Neural cell (in vitro differentiated cells): Measurements from ENCODE around the gene CEP162. TPM values are rescaled to one million over a fixed set of nuclear protein-coding genes. Genes with fewer than 3 reads are reported as not detected.
"Not testable (repeated sequence)": the region's sequence is repeated elsewhere in the genome, so short reads cannot be mapped to it uniquely, and the experiment has no call there.

ENCODE experiments used
- H2AFZ ChIP-seq: fragments of 200-600, 300-800 bp; sonication (generic), shearing (Covaris generic); 2 replicates; pipeline ENCODE4 v1.6.0; 2014; ENCODE audit warnings: low read depth, mild to moderate bottlenecking, antibody characterized with exemption, low read length, moderate library complexity
- H3F3A ChIP-seq: fragments of 200-600 bp; shearing (Covaris generic); 2 replicates; pipeline ENCODE4 v1.6.1; 2016; ENCODE audit warnings: mild to moderate bottlenecking, moderate library complexity, mixed read lengths, antibody characterized with exemption, low read length; ENCODE audit not compliant: insufficient read depth, poor library complexity, severe bottlenecking
- H3K27ac ChIP-seq: fragments of 200-600, 300-800 bp; sonication (generic), shearing (Covaris generic); 2 replicates; pipeline ENCODE4 v1.5.1; 2014; ENCODE audit warnings: mild to moderate bottlenecking, low read length, moderate library complexity
- H3K27me3 ChIP-seq: fragments of 300-800, 200-600 bp; sonication (generic), shearing (Covaris generic); 2 replicates; pipeline ENCODE4 v1.6.0; 2014; ENCODE audit warnings: mild to moderate bottlenecking, low read depth, low read length, moderate library complexity; ENCODE audit not compliant: insufficient read depth
- H3K36me3 ChIP-seq: fragments of 300-800, 200-600 bp; sonication (generic), shearing (Covaris generic); 2 replicates; pipeline ENCODE4 v1.5.1; 2014; ENCODE audit warnings: mild to moderate bottlenecking, antibody characterized with exemption, low read length, moderate library complexity; ENCODE audit not compliant: insufficient read depth
- H3K4me2 ChIP-seq: fragments of 300-800, 200-600 bp; sonication (generic), shearing (Covaris generic); 2 replicates; pipeline ENCODE4 v1.6.0; 2014; ENCODE audit warnings: mild to moderate bottlenecking, low read length
- H3K4me3 ChIP-seq: fragments of 300-800, 200-600 bp; sonication (generic), shearing (Covaris generic); 2 replicates; pipeline ENCODE4 v1.5.1; 2014; ENCODE audit warnings: mild to moderate bottlenecking, low read length, moderate library complexity
- H3K79me2 ChIP-seq: fragments of 200-600 bp; shearing (Covaris generic); replicated peaks from 2 replicates; pipeline ENCODE4 v1.6.0; 2014; ENCODE audit warnings: mild to moderate bottlenecking, low read length, moderate library complexity; ENCODE audit not compliant: insufficient read depth
- H3K9ac ChIP-seq: fragments of 300-800, 200-600 bp; sonication (generic), shearing (Covaris generic); 2 replicates; pipeline ENCODE4 v1.6.1; 2016; ENCODE audit warnings: mild to moderate bottlenecking, low read length, mixed read lengths
- H3K9me2 ChIP-seq: fragments of 200-600 bp; shearing (Covaris generic); 2 replicates; pipeline ENCODE4 v1.6.1; 2016; ENCODE audit warnings: mild to moderate bottlenecking, low read length, mixed read lengths; ENCODE audit not compliant: insufficient read depth
- H3K9me3 ChIP-seq: fragments of 200-600, 300-800 bp; sonication (generic), shearing (Covaris generic); 2 replicates; pipeline ENCODE4 v1.6.1; 2016; ENCODE audit warnings: mild to moderate bottlenecking, mixed run types, low read length, moderate library complexity, mixed read lengths
- H4K20me1 ChIP-seq: fragments of 200-600 bp; shearing (Covaris generic); 2 replicates; pipeline ENCODE4 v1.6.1; 2016; ENCODE audit warnings: mild to moderate bottlenecking, mixed run types; ENCODE audit not compliant: insufficient read depth
- EP300 ChIP-seq: fragments of 450-650 bp; conservative IDR thresholded peaks from 2 replicates; pipeline ENCODE4 v1.6.1; 2014; ENCODE audit warnings: antibody characterized with exemption, mild to moderate bottlenecking, moderate library complexity; ENCODE audit not compliant: poor library complexity, severe bottlenecking
- EZH2 ChIP-seq: fragments of 200-600, 300-800 bp; shearing (Covaris generic), sonication (generic); IDR thresholded peaks from 2 replicates; pipeline ENCODE4 v1.6.1; 2014; ENCODE audit warnings: antibody characterized with exemption, low read length, borderline replicate concordance, mild to moderate bottlenecking; ENCODE audit not compliant: insufficient read depth, poor library complexity, severe bottlenecking
- MXI1 ChIP-seq: fragments of 450-650 bp; conservative IDR thresholded peaks from 2 replicates; pipeline ENCODE4 v1.6.1; 2014; ENCODE audit warnings: antibody characterized with exemption, mild to moderate bottlenecking; ENCODE audit not compliant: poor library complexity, severe bottlenecking
- POLR2AphosphoS5 ChIP-seq: IDR thresholded peaks from 2 replicates; pipeline ENCODE4 v1.6.1; 2012
- RAD21 ChIP-seq: fragments of 450-650 bp; conservative IDR thresholded peaks from 2 replicates; pipeline ENCODE4 v1.6.1; 2014; ENCODE audit warnings: antibody characterized with exemption, mild to moderate bottlenecking, moderate library complexity
- SMC3 ChIP-seq: fragments of 450-650 bp; conservative IDR thresholded peaks from 2 replicates; pipeline ENCODE4 v1.6.1; 2014; ENCODE audit warnings: antibody characterized with exemption, mild to moderate bottlenecking, moderate library complexity; ENCODE audit not compliant: poor library complexity
- TAF1 ChIP-seq: IDR thresholded peaks from 2 replicates; pipeline ENCODE4 v1.6.1; 2012; ENCODE audit warnings: low read depth
- polyA plus RNA-seq: library from polyadenylated mRNA; depleted of rRNA; stranded (reverse); fragments of >200 nt; gene quantifications from 2 replicates; pipeline ENCODE4 v1.2.3, GENCODE V29; 2014
- TF ChIP-seq, protein P1 (sequence below): IDR thresholded peaks from 2 replicates; pipeline ENCODE4 v1.6.1; 2012; ENCODE audit warnings: borderline replicate concordance
- TF ChIP-seq, protein P2 (sequence below): fragments of 450-650 bp; IDR thresholded peaks from 2 replicates; pipeline ENCODE4 v1.5.1; 2014; ENCODE audit warnings: antibody characterized with exemption, mild to moderate bottlenecking, moderate library complexity; ENCODE audit not compliant: poor library complexity, severe bottlenecking

Gene CEP162
- polyA plus RNA-seq, 1 donor from 2014 or later, result 19.3 TPM

DNA sequence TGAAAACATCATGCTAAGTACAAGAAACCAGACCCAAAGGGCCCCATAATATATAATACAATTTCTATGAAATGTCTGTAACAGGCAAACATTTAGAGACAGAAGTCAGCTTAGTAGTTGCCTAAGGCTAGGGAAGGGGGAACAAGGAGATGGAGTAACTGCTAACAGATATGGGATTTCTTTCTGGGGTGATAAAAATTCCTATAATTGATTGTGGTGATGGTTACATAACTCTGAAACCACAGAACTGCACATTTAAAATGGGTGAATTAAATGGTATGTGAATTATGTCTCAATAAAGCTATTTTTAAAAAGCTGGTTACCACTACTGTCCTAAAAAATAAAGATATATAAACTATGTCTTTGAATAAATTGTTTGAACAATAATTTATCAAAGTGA, 3.2 kb downstream of the CEP162 start:
- no peak overlapping the region for H2AFZ ChIP-seq
- H3K9me3 ChIP-seq, result no peaks in the 10 kb centered on the region
- H3K79me2 ChIP-seq, result peaks cover 22% of the 10 kb centered on the region
- no peaks in the 10 kb centered on the region for H3K9me2 ChIP-seq
- H3K27ac ChIP-seq, result no peak overlapping the region
- no peaks in the 10 kb centered on the region for H3K36me3 ChIP-seq
- H4K20me1 ChIP-seq, result no peaks in the 10 kb centered on the region
- no peak for TF ChIP-seq MXI1
- TF ChIP-seq, protein P1, sequence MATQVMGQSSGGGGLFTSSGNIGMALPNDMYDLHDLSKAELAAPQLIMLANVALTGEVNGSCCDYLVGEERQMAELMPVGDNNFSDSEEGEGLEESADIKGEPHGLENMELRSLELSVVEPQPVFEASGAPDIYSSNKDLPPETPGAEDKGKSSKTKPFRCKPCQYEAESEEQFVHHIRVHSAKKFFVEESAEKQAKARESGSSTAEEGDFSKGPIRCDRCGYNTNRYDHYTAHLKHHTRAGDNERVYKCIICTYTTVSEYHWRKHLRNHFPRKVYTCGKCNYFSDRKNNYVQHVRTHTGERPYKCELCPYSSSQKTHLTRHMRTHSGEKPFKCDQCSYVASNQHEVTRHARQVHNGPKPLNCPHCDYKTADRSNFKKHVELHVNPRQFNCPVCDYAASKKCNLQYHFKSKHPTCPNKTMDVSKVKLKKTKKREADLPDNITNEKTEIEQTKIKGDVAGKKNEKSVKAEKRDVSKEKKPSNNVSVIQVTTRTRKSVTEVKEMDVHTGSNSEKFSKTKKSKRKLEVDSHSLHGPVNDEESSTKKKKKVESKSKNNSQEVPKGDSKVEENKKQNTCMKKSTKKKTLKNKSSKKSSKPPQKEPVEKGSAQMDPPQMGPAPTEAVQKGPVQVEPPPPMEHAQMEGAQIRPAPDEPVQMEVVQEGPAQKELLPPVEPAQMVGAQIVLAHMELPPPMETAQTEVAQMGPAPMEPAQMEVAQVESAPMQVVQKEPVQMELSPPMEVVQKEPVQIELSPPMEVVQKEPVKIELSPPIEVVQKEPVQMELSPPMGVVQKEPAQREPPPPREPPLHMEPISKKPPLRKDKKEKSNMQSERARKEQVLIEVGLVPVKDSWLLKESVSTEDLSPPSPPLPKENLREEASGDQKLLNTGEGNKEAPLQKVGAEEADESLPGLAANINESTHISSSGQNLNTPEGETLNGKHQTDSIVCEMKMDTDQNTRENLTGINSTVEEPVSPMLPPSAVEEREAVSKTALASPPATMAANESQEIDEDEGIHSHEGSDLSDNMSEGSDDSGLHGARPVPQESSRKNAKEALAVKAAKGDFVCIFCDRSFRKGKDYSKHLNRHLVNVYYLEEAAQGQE, result no peak
- TF ChIP-seq TAF1, result no peak
- no peak for TF ChIP-seq POLR2AphosphoS5
- TF ChIP-seq EP300, result no peak
- TF ChIP-seq, protein P2, sequence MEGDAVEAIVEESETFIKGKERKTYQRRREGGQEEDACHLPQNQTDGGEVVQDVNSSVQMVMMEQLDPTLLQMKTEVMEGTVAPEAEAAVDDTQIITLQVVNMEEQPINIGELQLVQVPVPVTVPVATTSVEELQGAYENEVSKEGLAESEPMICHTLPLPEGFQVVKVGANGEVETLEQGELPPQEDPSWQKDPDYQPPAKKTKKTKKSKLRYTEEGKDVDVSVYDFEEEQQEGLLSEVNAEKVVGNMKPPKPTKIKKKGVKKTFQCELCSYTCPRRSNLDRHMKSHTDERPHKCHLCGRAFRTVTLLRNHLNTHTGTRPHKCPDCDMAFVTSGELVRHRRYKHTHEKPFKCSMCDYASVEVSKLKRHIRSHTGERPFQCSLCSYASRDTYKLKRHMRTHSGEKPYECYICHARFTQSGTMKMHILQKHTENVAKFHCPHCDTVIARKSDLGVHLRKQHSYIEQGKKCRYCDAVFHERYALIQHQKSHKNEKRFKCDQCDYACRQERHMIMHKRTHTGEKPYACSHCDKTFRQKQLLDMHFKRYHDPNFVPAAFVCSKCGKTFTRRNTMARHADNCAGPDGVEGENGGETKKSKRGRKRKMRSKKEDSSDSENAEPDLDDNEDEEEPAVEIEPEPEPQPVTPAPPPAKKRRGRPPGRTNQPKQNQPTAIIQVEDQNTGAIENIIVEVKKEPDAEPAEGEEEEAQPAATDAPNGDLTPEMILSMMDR, result no peak
- H3F3A ChIP-seq, result no peaks in the 10 kb centered on the region
- no peak overlapping the region for H3K4me3 ChIP-seq
- no peak overlapping the region for H3K4me2 ChIP-seq
- no peak overlapping the region for H3K9ac ChIP-seq
- no peaks in the 10 kb centered on the region for H3K27me3 ChIP-seq

DNA sequence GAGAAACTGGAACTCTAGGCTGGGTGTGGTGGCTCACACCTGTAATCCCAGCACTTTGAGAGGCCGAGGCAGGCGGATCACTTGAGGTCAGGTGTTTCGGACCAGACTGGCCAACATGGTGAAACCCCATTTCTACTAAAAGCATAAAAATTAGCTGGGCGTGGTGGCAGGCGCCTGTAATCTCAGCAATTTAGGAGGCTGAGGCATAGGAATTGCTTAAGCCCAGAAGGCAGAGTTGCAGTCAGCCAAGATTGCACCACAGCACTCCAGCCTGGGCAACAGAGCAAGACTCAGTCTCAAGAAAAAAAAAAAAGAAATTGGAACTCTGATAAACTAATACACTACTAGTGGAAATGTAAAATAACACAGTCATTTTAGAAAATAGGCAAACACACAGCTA, 3.8 kb downstream of the CEP162 start:
- H3F3A ChIP-seq, H3K9me3 ChIP-seq, H2AFZ ChIP-seq, H4K20me1 ChIP-seq, H3K36me3 ChIP-seq, H3K9ac ChIP-seq, H3K27ac ChIP-seq, H3K4me3 ChIP-seq, H3K27me3 ChIP-seq, H3K9me2 ChIP-seq, H3K4me2 ChIP-seq: not testable (repeated sequence)
- H3K79me2 ChIP-seq, result peaks cover 22% of the 10 kb centered on the region

DNA sequence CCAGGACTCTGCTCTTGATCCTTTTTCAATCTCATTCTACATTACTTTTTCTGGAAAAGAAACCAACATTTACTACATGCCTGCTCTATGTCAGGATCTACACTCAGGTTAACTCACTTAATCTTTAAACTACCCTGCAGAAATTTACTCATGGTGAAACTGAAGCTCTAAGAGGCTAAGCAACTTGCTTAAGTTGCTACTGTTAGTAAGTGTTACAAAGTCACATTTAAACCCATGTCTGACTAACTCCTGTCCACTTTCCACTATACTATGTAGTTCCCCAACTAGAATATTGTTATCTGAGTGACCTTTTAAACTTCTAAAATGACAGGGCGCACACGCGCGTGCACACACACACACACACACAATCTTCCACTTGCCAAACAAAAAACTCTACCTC, 5.0 kb downstream of the CEP162 start:
- no peak for TF ChIP-seq POLR2AphosphoS5
- TF ChIP-seq MXI1, result no peak
- no peak for TF ChIP-seq EZH2
- TF ChIP-seq, protein P2, result no peak
- TF ChIP-seq RAD21, result no peak
- TF ChIP-seq, protein P1, result no peak
- no peak for TF ChIP-seq EP300
- TF ChIP-seq SMC3, result no peak
- no peak for TF ChIP-seq TAF1
- Histone ChIP-seq H3F3A (no peaks in the 10 kb centered on the region), H3K4me3 (no peak overlapping the region), H3K27ac (no peak overlapping the region), H3K36me3 (no peaks in the 10 kb centered on the region), H3K4me2 (no peak overlapping the region), H3K9me3 (no peaks in the 10 kb centered on the region), H4K20me1 (no peaks in the 10 kb centered on the region), H3K9me2 (no peaks in the 10 kb centered on the region), H3K79me2 (peaks cover 22% of the 10 kb centered on the region), H2AFZ (no peak overlapping the region), H3K9ac (no peak overlapping the region), H3K27me3 (no peaks in the 10 kb centered on the region)
